Measurements from ENCODE around the gene E2F3. TPM values are rescaled to one million over a fixed set of nuclear protein-coding genes. Genes with fewer than 3 reads are reported as not detected.

The E2F3 gene
- 5.4 and 5.9 TPM in 2 replicates for total RNA-seq

GRCh38 chr6:20401205-20402091 is at the start of gene E2F3:
Gene E2F3 (plus strand): TSS chr6:20401879. CDS start chr6:20402233, 354 bp downstream.

GRCh38 chr6:20534295-20535262 is 132.9 kb downstream of the E2F3 start, which contains the start of gene CDKAL1:
Gene CDKAL1 (plus strand): TSS chr6:20534457. CDS start chr6:20546351, 11,894 bp downstream.

Other genes with a start within 250 kb of the E2F3 start
- 7.6 and 8.4 TPM in 2 replicates for gene MBOAT1, start 189.4 kb upstream of the E2F3 start, total RNA-seq
- gene CDKAL1, start 132.6 kb downstream of the E2F3 start, total RNA-seq = 8.7 and 10.2 TPM in 2 replicates